ENCODE results near the gene MAPK12.

Gene MAPK12

DNA sequence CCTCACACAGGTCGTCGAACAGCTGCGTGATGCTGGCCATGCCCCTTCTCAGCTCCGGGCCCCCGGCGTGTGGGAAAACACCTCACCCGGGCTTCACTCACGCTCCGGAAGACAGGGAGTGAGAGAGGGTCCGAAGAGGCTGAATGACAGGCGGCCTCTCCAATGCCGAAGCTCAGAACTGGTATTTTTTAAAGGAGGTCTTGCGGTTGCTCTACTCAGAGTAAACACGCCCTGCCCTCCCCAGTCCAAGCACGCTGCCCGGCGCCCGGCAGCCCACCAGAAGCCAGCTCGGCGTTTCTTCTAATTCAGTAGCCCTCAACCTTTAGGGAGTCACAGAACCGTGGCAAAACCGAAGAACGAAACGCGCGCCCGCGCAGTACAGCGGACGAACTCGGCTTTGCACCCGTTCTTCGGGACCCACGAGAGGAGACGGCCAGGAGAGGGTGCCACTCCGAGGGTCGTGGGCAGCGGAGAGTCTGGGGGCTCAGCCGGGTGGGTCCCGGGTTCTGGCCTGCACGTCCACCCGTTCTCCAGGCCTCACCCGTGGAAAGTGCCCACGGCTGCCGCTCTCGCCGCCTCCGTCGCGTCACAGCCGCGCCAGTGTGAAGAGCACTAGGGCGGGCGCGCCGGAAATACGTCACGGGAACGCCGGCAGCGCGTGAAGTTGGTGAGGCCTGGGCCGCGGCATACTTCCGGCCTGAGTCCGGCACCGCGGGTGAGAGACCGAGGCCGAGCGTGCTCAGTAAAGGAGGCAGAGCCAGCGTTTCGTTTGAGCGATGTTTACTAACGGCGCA lies 16.9 kb downstream of the MAPK12 start, which contains the start of gene TUBGCP6:
Gene TUBGCP6 (minus strand): TSS at position 604 of the 794 bp plus-strand sequence. CDS start 564 bp downstream, at position 40.
- TF ChIP-seq, protein P1, sequence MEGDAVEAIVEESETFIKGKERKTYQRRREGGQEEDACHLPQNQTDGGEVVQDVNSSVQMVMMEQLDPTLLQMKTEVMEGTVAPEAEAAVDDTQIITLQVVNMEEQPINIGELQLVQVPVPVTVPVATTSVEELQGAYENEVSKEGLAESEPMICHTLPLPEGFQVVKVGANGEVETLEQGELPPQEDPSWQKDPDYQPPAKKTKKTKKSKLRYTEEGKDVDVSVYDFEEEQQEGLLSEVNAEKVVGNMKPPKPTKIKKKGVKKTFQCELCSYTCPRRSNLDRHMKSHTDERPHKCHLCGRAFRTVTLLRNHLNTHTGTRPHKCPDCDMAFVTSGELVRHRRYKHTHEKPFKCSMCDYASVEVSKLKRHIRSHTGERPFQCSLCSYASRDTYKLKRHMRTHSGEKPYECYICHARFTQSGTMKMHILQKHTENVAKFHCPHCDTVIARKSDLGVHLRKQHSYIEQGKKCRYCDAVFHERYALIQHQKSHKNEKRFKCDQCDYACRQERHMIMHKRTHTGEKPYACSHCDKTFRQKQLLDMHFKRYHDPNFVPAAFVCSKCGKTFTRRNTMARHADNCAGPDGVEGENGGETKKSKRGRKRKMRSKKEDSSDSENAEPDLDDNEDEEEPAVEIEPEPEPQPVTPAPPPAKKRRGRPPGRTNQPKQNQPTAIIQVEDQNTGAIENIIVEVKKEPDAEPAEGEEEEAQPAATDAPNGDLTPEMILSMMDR (IDR thresholded peaks at IDR 0.05; ENCODE audit: low read depth, low read length) = 0 out of 2 replicates have a peak, but pooled peaks have one; percentile 7
- peak within 1 kb of the TSS; percentile 93 for H3K4me3 ChIP-seq (ENCODE audit: low read depth, low read length)

DNA sequence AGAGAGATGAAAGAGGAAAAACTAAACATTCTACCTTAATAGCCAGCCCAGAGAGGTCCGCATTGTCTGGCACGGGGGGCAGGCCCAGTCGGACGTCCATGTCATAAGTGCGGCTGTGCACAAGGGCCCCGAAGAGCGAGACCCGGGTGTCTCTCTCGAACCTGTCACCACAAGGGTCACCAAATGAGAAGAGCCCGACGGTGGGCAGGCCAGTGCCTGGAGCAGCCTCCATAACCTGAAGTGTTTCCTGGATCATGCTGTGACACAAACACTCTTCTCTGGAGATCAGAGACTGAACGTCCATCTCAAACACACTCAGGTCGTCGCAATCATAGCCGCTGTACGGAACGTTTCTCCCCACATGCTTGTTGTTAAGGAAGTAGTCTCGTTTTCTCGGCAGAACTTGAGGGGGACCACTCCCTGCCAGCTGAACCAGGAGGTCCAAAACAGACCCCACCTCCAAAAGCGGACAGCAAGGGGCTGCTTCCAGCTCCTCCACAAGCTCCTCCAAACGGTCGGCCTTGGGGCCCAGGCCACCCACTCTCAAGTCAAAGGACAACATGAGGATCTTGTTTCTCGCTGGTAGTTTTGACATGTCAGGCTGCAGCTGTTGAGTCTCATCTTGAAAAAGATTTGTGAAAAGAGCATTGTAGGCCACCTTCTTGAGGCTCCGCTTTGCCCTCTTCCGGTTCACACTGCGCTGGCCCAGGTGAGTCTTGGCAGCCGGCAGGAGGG lies 17.6 kb downstream of the MAPK12 start:
- peak overlapping the region; percentile 93 for H3K4me3 ChIP-seq (ENCODE audit: low read depth, low read length)
- TF ChIP-seq, protein P1 (IDR thresholded peaks at IDR 0.05; ENCODE audit: low read depth, low read length) = no peak

DNA sequence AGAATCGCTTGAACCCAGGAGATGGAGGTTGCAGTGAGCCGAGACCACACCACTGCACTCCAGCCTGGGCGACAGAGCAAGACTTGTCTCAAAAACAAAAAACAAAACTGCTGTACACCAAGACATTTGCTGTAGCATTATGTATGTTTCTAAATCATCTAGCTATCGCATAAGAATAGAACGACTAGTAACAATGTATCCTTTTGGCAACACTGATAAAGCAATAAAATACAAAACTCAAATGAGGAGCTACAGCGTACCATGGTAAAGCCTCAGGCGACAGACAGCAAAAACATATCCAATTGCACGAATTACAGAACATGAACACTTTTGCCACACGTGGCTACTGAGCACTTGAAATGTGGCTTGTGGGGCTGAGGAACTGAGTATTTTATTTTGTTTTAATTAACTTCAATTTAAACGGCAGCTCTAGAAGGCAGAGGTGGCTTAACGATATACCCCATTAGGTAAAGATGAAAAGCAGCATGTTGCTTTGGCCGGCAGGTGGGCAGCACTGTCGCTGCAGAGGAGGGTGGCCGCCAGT lies 19.0 kb downstream of the MAPK12 start:
- TF ChIP-seq, protein P1 (IDR thresholded peaks at IDR 0.05; ENCODE audit: low read depth, low read length) = no peak
- H3K4me3 ChIP-seq (ENCODE audit: low read depth, low read length) = peak overlapping the region; percentile 93

DNA sequence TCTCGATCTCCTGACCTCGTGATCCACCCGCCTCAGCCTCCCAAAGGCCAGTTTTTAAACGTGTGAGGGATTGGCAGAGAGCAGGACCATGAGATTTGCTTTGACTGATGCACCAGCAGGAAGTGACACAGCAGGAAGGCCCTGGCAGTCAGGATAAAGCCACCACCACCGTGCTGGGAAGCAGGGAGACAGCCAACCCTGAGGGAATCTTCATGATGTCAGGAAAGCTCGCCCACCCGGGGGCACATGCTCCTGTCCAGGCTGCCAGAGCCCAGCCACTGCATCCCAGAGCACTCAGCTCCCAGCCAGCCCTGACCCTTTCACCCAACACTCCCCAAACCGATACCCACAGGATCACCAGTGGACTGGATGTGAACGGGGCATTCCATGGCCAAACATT lies 22.7 kb downstream of the MAPK12 start:
- TF ChIP-seq, protein P1 (IDR thresholded peaks at IDR 0.05; ENCODE audit: low read depth, low read length) = no peak
- H3K4me3 ChIP-seq (ENCODE audit: low read depth, low read length) = no peak overlapping the region

GRCh38 chr22:50236731-50237409 lies 24.6 kb downstream of the MAPK12 start:
- TF ChIP-seq, protein P1 (IDR thresholded peaks at IDR 0.05; ENCODE audit: low read depth, low read length) = 0 out of 2 replicates have a peak, but pooled peaks have one; percentile 22

GRCh38 chr22:50233223-50233622 lies 28.3 kb downstream of the MAPK12 start:
- H3K4me3 ChIP-seq (ENCODE audit: low read depth, low read length) = no peak overlapping the region
- TF ChIP-seq, protein P1 (IDR thresholded peaks at IDR 0.05; ENCODE audit: low read depth, low read length) = no peak

More at GRCh38 chr22:50236731-50237409, 24.6 kb downstream of the MAPK12 start:
- no peak overlapping the region for H3K4me3 ChIP-seq (ENCODE audit: low read depth, low read length)
